Pancreas (tissue), 10 donors: ENCODE results near the gene SYCN. TPM values are rescaled to one million over a fixed set of nuclear protein-coding genes. Genes with fewer than 3 reads are reported as not detected.

Experiments
- ATAC-seq, 4 donors: fragments of 200-7000 bp; cut with Tn5 transposase; one replicate each; pipeline versions ENCODE4 v1.8.0 to v1.9.1; 2020; ENCODE audit warnings: mild to moderate bottlenecking in 4 of 4, moderate library complexity in 4 of 4
- DNase-seq, 6 donors: peaks; one replicate each; pipeline ENCODE4 v3.0.0-alpha.2; 2020
- FAIRE-seq: peaks from 2 replicates; lab custom pipeline; 2012; peaks lifted over from hg19 to GRCh38; lab: Jason Lieb, UNC
- H3K27ac ChIP-seq, 4 donors: fragments of 200-600 bp; sonication (generic); 1 replicate in 3 of 4; 2 replicates in 1 of 4; pipeline versions ENCODE4 v1.5.0 to v1.8.0; 2020
- H3K27me3 ChIP-seq, 4 donors: fragments of 200-600 bp; one replicate each; pipeline ENCODE4 v1.8.0; 2021
- H3K36me3 ChIP-seq, 3 donors: fragments of 200-600 bp; sonication (generic) in 1 of 3; one replicate each; pipeline versions ENCODE4 v1.5.0 to v1.8.0; 2020 to 2021
- H3K4me1 ChIP-seq, 3 donors: fragments of 200-600 bp; one replicate each; pipeline ENCODE4 v1.8.0; 2021
- H3K4me3 ChIP-seq, 4 donors: fragments of 200-600 bp; sonication (generic) in 2 of 4; one replicate each; pipeline versions ENCODE4 v1.5.0 to v1.8.0; 2020 to 2021
- H3K9me3 ChIP-seq, 4 donors: fragments of 200-600 bp; one replicate each; pipeline ENCODE4 v1.8.0; 2021
- CTCF ChIP-seq, 4 donors: fragments of 200-600 bp; sonication (generic) in 3 of 4; IDR thresholded peaks; one replicate each; pipeline versions ENCODE4 v1.5.0 to v1.8.0; 2021; ENCODE audit warnings: antibody characterized with exemption in 4 of 4
- WGBS, 2 donors: extraction: QIAGEN DNeasy Blood & Tissue Kit; methylation state at CpG; one replicate each; pipeline ENCODE4 v1.1.7; 2013; 5-methylcytosine and 5-hydroxymethylcytosine counted together
- intact Hi-C, 3 donors: fragments of 100-400 bp; cut with DNase I; formaldehyde crosslinking; loops; one replicate each; pipeline versions ENCODE4 v1.11.1 to v1.14.2; 2022
- polyA plus RNA-seq, 2 donors: library from polyadenylated mRNA; stranded (reverse); fragments of 200-250 nt; gene quantifications; one replicate each; pipeline ENCODE4 v1.2.3, GENCODE V29; 2013
- total RNA-seq, 6 donors: library from RNA; stranded (reverse); fragmentation: NEBNext Ultra II Directional in 4 of 6; extraction: Animal tissue kit (Norgen Biotek cat#: 25700) in 4 of 6; gene quantifications; one replicate each; pipeline versions ENCODE4 v1.2.1 to v1.2.4, GENCODE V29; 2021 to 2023
- donor health status: healthy with polysubstance abuse.
- donor health status: DM: no; HTN: no; CAD: no; lungs with moderate emphysema.
- donor health status: DM: no; HTN: no; CAD: no.
- donor health status: control.
- donor health status: control.
- donor health status: Bipolar disorder and iron deficiency.
- donor health status: DM: yes; HTN: yes; CAD: no.
- donor health status: DM: no; HTN: no; CAD: no.
- donor health status: DM: no; HTN: no; CAD: no.
- donor health status: DM: yes; HTN: yes; CAD: no.

SYCN gene
- total and polyA plus RNA-seq, 8 donors, result 1,282 to 3,883 (median 2,379) TPM

GRCh38 chr19:39155741-39156140 lies 48.3 kb downstream of the SYCN start:
- Histone ChIP-seq H3K4me1 (peaks cover 34 to 47% (median 40%) of the 10 kb centered on the region in 3 donors), H3K27ac (peak overlapping the region; percentile 47 to 78 (median 69)), H3K4me3 (peak overlapping the region in 1 of 4 donors; percentile 31), H3K36me3 (no peaks in the 10 kb centered on the region), H3K9me3 (no peaks in the 10 kb centered on the region), H3K27me3 (no peaks in the 10 kb centered on the region)
- no peak for TF ChIP-seq CTCF (IDR thresholded peaks at IDR 0.05)
- ATAC-seq (peak in 2 of 4 donors; percentile 8 to 9), FAIRE-seq (no peak), DNase-seq (peak in 4 of 6 donors; percentile 35 to 64 (median 46))
- intact Hi-C loops, result no loop called here
- WGBS, 2 donors, result 43 to 65% methylated on average over 15 of the region's 15 CpGs

GRCh38 chr19:39155114-39155700 lies 48.9 kb downstream of the SYCN start:
- peaks cover 32 to 41% (median 38%) of the 10 kb centered on the region in 3 donors for H3K4me1 ChIP-seq
- no peak for FAIRE-seq
- no peak for TF ChIP-seq CTCF (IDR thresholded peaks at IDR 0.05)
- intact Hi-C loops, result no loop called here
- 27 to 46% methylated on average over 11 of the region's 11 CpGs for WGBS, 2 donors
- H3K4me3 ChIP-seq, result no peak overlapping the region
- H3K9me3 ChIP-seq, result no peaks in the 10 kb centered on the region
- no peaks in the 10 kb centered on the region for H3K27me3 ChIP-seq
- peak; percentile 6 to 31 (median 18) for ATAC-seq
- DNase-seq, result peak in 4 of 6 donors; percentile 28 to 70 (median 42)
- H3K27ac ChIP-seq, result peak overlapping the region; percentile 69 to 78 (median 72)
- H3K36me3 ChIP-seq, result no peaks in the 10 kb centered on the region

GRCh38 chr19:39154629-39155100 lies 49.4 kb downstream of the SYCN start:
- H3K27ac ChIP-seq, result peak overlapping the region; percentile 69 to 78 (median 72)
- no peaks in the 10 kb centered on the region for H3K36me3 ChIP-seq
- ATAC-seq (peak; percentile 78 to 86 (median 84)), FAIRE-seq (no peak), DNase-seq (peak; percentile 83 to 94 (median 89))
- no peak overlapping the region for H3K4me3 ChIP-seq
- no peaks in the 10 kb centered on the region for H3K9me3 ChIP-seq
- WGBS, 2 donors, result 11 to 12% methylated on average over 11 of the region's 11 CpGs
- no peaks in the 10 kb centered on the region for H3K27me3 ChIP-seq
- peaks cover 32 to 39% (median 38%) of the 10 kb centered on the region in 3 donors for H3K4me1 ChIP-seq
- no peak for TF ChIP-seq CTCF (IDR thresholded peaks at IDR 0.05)
- intact Hi-C loops, result no loop called here

- Histone ChIP-seq H3K4me1 (peaks cover 32 to 39% (median 38%) of the 10 kb centered on the region in 3 donors), H3K4me3 (no peak overlapping the region), H3K27ac (peak overlapping the region in 3 of 4 donors; percentile 69 to 78 (median 74)), H3K36me3 (no peaks in the 10 kb centered on the region), H3K27me3 (no peaks in the 10 kb centered on the region), H3K9me3 (no peaks in the 10 kb centered on the region)
- DNase-seq (peak in 1 of 6 donors; percentile 17), FAIRE-seq (no peak), ATAC-seq (no peak)
- intact Hi-C loops, result no loop called here
- no peak for TF ChIP-seq CTCF (IDR thresholded peaks at IDR 0.05)
- WGBS, 2 donors, result 37 to 41% methylated on average over 13 of the region's 13 CpGs
Observed at GRCh38 chr19:39154100-39154628, 49.9 kb downstream of the SYCN start.

Other genes starting within 250 kb of the SYCN start
- 10 to 100 TPM in 1 of 6 donors, 1 to 10 TPM in 5; 5.8 to 10.1 (median 7.4) TPM for gene FBXO17, start 228.5 kb downstream of the SYCN start, total RNA-seq
- gene FBXO17, start 228.5 kb downstream of the SYCN start, polyA plus RNA-seq, result 10 to 100 TPM; 11.8 to 13.8 TPM
- gene FBXO27, start 171.7 kb downstream of the SYCN start, total RNA-seq, result 1 to 10 TPM; 2.2 to 5.5 (median 4.3) TPM
- 1 to 10 TPM; 1.0 to 2.6 TPM for gene FBXO27, start 171.7 kb downstream of the SYCN start, polyA plus RNA-seq
- under 1 TPM in 1 of 6 donors, not detected in 5; 0.09 TPM for gene ACP7, start 119.9 kb downstream of the SYCN start, total RNA-seq
- under 1 TPM; 0.11 to 0.42 TPM for gene ACP7, start 119.9 kb downstream of the SYCN start, polyA plus RNA-seq
- gene PAK4, start 78.5 kb downstream of the SYCN start, total RNA-seq, result 10 to 100 TPM; 19.4 to 37.2 (median 28.5) TPM
- gene PAK4, start 78.5 kb downstream of the SYCN start, polyA plus RNA-seq, result 10 to 100 TPM; 29.9 to 38.4 TPM
- 1 to 10 TPM; 1.6 to 8.5 (median 4.1) TPM for gene NCCRP1, start 7.3 kb downstream of the SYCN start, total RNA-seq
- 1 to 10 TPM in 1 of 2 donors, under 1 TPM in 1; 0.96 to 1.7 TPM for gene NCCRP1, start 7.3 kb downstream of the SYCN start, polyA plus RNA-seq
- gene IFNL3, start 40.7 kb upstream of the SYCN start, total RNA-seq, result not detected
- not detected for gene IFNL3, start 40.7 kb upstream of the SYCN start, polyA plus RNA-seq
- gene IFNL4, start 44.6 kb upstream of the SYCN start, total RNA-seq, result not detected
- gene IFNL4, start 44.6 kb upstream of the SYCN start, polyA plus RNA-seq, result under 1 TPM in 1 of 2 donors, not detected in 1; 0.09 TPM
- gene IFNL2, start 64.1 kb upstream of the SYCN start, total RNA-seq, result not detected
- gene IFNL2, start 64.1 kb upstream of the SYCN start, polyA plus RNA-seq, result not detected
- gene IFNL1, start 92.1 kb upstream of the SYCN start, total RNA-seq, result not detected
- gene IFNL1, start 92.1 kb upstream of the SYCN start, polyA plus RNA-seq, result not detected
- 1 to 10 TPM; 1.7 to 2.3 (median 2.2) TPM for gene LRFN1, start 116.6 kb upstream of the SYCN start, total RNA-seq
- 1 to 10 TPM in 1 of 2 donors, under 1 TPM in 1; 0.77 to 1.6 TPM for gene LRFN1, start 116.6 kb upstream of the SYCN start, polyA plus RNA-seq
- 10 to 100 TPM in 2 of 6 donors, 1 to 10 TPM in 4; 1.7 to 17.3 (median 5.9) TPM for gene GMFG, start 131.8 kb upstream of the SYCN start, total RNA-seq
- 10 to 100 TPM; 16.1 to 17.3 TPM for gene GMFG, start 131.8 kb upstream of the SYCN start, polyA plus RNA-seq
- 10 to 100 TPM; 24.1 to 46.4 (median 30.8) TPM for gene SAMD4B, start 138.2 kb upstream of the SYCN start, total RNA-seq
- gene SAMD4B, start 138.2 kb upstream of the SYCN start, polyA plus RNA-seq, result 100 to 1,000 TPM; 103 to 106 TPM
- 10 to 100 TPM; 11.3 to 17.7 (median 14.6) TPM for gene PAF1, start 186.8 kb upstream of the SYCN start, total RNA-seq
- 10 to 100 TPM; 28.1 to 41.1 TPM for gene PAF1, start 186.8 kb upstream of the SYCN start, polyA plus RNA-seq
- 10 to 100 TPM; 15.2 to 23.9 (median 17.5) TPM for gene MED29, start 187.1 kb upstream of the SYCN start, total RNA-seq
- gene MED29, start 187.1 kb upstream of the SYCN start, polyA plus RNA-seq, result 10 to 100 TPM; 13.2 to 21.0 TPM
- 10 to 100 TPM; 20.2 to 45.6 (median 31.9) TPM for gene ZFP36, start 202.6 kb upstream of the SYCN start, total RNA-seq
- 100 to 1,000 TPM; 104 to 151 TPM for gene ZFP36, start 202.6 kb upstream of the SYCN start, polyA plus RNA-seq
- gene PLEKHG2, start 208.4 kb upstream of the SYCN start, total RNA-seq, result 10 to 100 TPM in 1 of 6 donors, 1 to 10 TPM in 5; 3.1 to 15.0 (median 7.8) TPM
- gene PLEKHG2, start 208.4 kb upstream of the SYCN start, polyA plus RNA-seq, result 10 to 100 TPM in 1 of 2 donors, 1 to 10 TPM in 1; 6.8 to 12.8 TPM
- gene RPS16, start 231.7 kb upstream of the SYCN start, total RNA-seq, result 1,000 to 10,000 TPM in 5 of 6 donors, 100 to 1,000 TPM in 1; 920 to 1,759 (median 1,167) TPM
- 1,000 to 10,000 TPM; 1,276 to 1,384 TPM for gene RPS16, start 231.7 kb upstream of the SYCN start, polyA plus RNA-seq
- gene SUPT5H, start 241.3 kb upstream of the SYCN start, total RNA-seq, result 10 to 100 TPM; 49.3 to 69.6 (median 54.0) TPM
- 100 to 1,000 TPM; 172 to 229 TPM for gene SUPT5H, start 241.3 kb upstream of the SYCN start, polyA plus RNA-seq